B cell (primary cell): ENCODE results near the gene C18orf63. TPM values are rescaled to one million over a fixed set of nuclear protein-coding genes. Genes with fewer than 3 reads are reported as not detected.

Experiments
- ATAC-seq: fragments of 200-7000 bp; cut with Tn5 transposase; one replicate; pipeline ENCODE4 v1.10.0; 2021; ENCODE audit warnings: low read depth, mild to moderate bottlenecking, moderate number of reproducible peaks, moderate library complexity
- CTCF ChIA-PET: fragments of 350-600 bp; sonication (Branson Sonifier 250); formaldehyde crosslinking; loops from one replicate; lab custom pipeline; 2021; ENCODE audit warnings: antibody characterized with exemption, inconsistent platforms; lab: Charles Lee
- POLR2A ChIA-PET: fragments of 350-600 bp; sonication (Branson Sonifier 250); formaldehyde crosslinking; loops from one replicate; lab custom pipeline; 2021; ENCODE audit warnings: antibody characterized with exemption; lab: Charles Lee
- DNase-seq: peaks from one replicate; pipeline ENCODE4 v3.0.0; 2013
- H2AFZ ChIP-seq: 2 replicates; pipeline ENCODE4 v1.6.1; 2012; ENCODE audit warnings: mild to moderate bottlenecking, low read depth, low read length; ENCODE audit not compliant: insufficient read depth, poor library complexity, severe bottlenecking
- H3K27ac ChIP-seq, 2 donors: 1 replicate in 1 of 2; 2 replicates in 1 of 2; pipeline ENCODE4 v1.5.1; 2012 to 2013; ENCODE audit warnings: low read length in 2 of 2, mild to moderate bottlenecking in 2 of 2, moderate library complexity in 1 of 2
- H3K27me3 ChIP-seq, 4 experiments: fragments of 200-600 bp in 1 of 4; sonication (generic) in 1 of 4; replicated peaks in 1 of 4; 1 replicate in 2 of 4; 2 replicates in 2 of 4; pipeline versions ENCODE4 v1.6.1 to v1.7.0; 2013 to 2016; ENCODE audit warnings: low read length in 3 of 4, mild to moderate bottlenecking in 2 of 4, mixed read lengths in 1 of 4, moderate library complexity in 1 of 4; ENCODE audit not compliant: insufficient read depth in 4 of 4, control insufficient read depth in 3 of 4; ENCODE audit errors: control extremely low read depth in 1 of 4
- H3K36me3 ChIP-seq, 2 experiments: replicated peaks in 1 of 2; 1 replicate in 1 of 2; 2 replicates in 1 of 2; pipeline versions ENCODE4 v1.6.1 to v1.7.1; 2013; ENCODE audit warnings: low read length in 1 of 2; ENCODE audit not compliant: insufficient read depth in 2 of 2, control insufficient read depth in 1 of 2; ENCODE audit errors: control extremely low read depth in 1 of 2, extremely low read depth in 1 of 2
- H3K4me1 ChIP-seq, 2 donors: fragments of 200-600 bp in 1 of 2; sonication (generic) in 1 of 2; 1 replicate in 1 of 2; 2 replicates in 1 of 2; pipeline versions ENCODE4 v1.5.1 to v1.6.1; 2013 to 2017; ENCODE audit warnings: low read length in 2 of 2; ENCODE audit not compliant: control insufficient read depth in 2 of 2, insufficient read depth in 2 of 2
- H3K4me2 ChIP-seq: replicated peaks from 2 replicates; pipeline ENCODE3; 2012; ENCODE audit warnings: mild to moderate bottlenecking, low read depth, low read length; ENCODE audit not compliant: poor library complexity, severe bottlenecking
- H3K4me3 ChIP-seq, 5 experiments: fragments of 200-600 bp in 1 of 5; sonication (generic) in 1 of 5; 1 replicate in 3 of 5; 2 replicates in 2 of 5; pipeline versions ENCODE4 v1.5.1 to v1.7.0; 2011 to 2016; ENCODE audit warnings: low read length in 4 of 5, mild to moderate bottlenecking in 4 of 5, low read depth in 2 of 5, control low read depth in 1 of 5, moderate library complexity in 1 of 5; ENCODE audit not compliant: insufficient read depth in 1 of 5; ENCODE audit errors: control extremely low read depth in 1 of 5, extremely low read depth in 1 of 5
- H3K79me2 ChIP-seq: fragments of 200-600 bp; sonication (generic); one replicate; pipeline ENCODE4 v1.6.0; 2016; ENCODE audit warnings: low read length; ENCODE audit not compliant: control insufficient read depth, insufficient read depth
- H3K9ac ChIP-seq: fragments of 200-600 bp; sonication (generic); 2 replicates; pipeline ENCODE4 v1.6.1; 2017; ENCODE audit warnings: mild to moderate bottlenecking, low read length, moderate library complexity
- H3K9me3 ChIP-seq, 3 donors: one replicate each; pipeline versions ENCODE4 v1.6.1 to v1.7.1; 2013; ENCODE audit warnings: low read length in 2 of 3; ENCODE audit not compliant: control insufficient read depth in 2 of 3, insufficient read depth in 1 of 3; ENCODE audit errors: control extremely low read depth in 1 of 3
- H4K20me1 ChIP-seq: 2 replicates; pipeline ENCODE4 v1.6.0; 2012; ENCODE audit warnings: mild to moderate bottlenecking, low read length; ENCODE audit not compliant: insufficient read depth, control insufficient read depth, poor library complexity, severe bottlenecking
- H3K27ac Mint-ChIP-seq: one replicate; pipeline ENCODE4 v1.8.0; 2021; ENCODE audit warnings: mixed read lengths
- H3K27me3 Mint-ChIP-seq: one replicate; pipeline ENCODE4 v1.8.0; 2021; ENCODE audit warnings: mixed read lengths
- H3K4me1 Mint-ChIP-seq: one replicate; pipeline ENCODE4 v1.8.0; 2021; ENCODE audit warnings: mixed read lengths
- H3K4me3 Mint-ChIP-seq: one replicate; pipeline ENCODE4 v1.8.0; 2021; ENCODE audit warnings: mixed read lengths
- H3K9me3 Mint-ChIP-seq: one replicate; pipeline ENCODE4 v1.8.0; 2022; ENCODE audit warnings: mixed read lengths; ENCODE audit not compliant: insufficient read depth
- EZH2 ChIP-seq: IDR thresholded peaks from 2 replicates; pipeline ENCODE4 v1.6.1; 2012; ENCODE audit warnings: borderline replicate concordance, low read depth, mild to moderate bottlenecking, moderate library complexity, low read length; ENCODE audit not compliant: insufficient read depth, poor library complexity, severe bottlenecking
- WGBS: methylation state at CpG from one replicate; pipeline ENCODE4 v1.1.5; 2013; ENCODE audit warnings: missing lambda C conversion rate; ENCODE audit not compliant: insufficient coverage; 5-methylcytosine and 5-hydroxymethylcytosine counted together
- intact Hi-C: fragments of 100-400 bp; cut with micrococcal nuclease; formaldehyde crosslinking; loops from one replicate; pipeline ENCODE4 v1.10.0; 2022
- polyA plus RNA-seq: library from polyadenylated mRNA; depleted of rRNA; stranded (reverse); fragments of >200 nt; gene quantifications from 2 replicates; pipeline ENCODE4 v1.2.3, GENCODE V29; 2012
- total RNA-seq, 2 donors: library from RNA; stranded (reverse); fragments of 120-200 nt in 1 of 2; gene quantifications; 1 replicate in 1 of 2; 2 replicates in 1 of 2; pipeline versions ENCODE4 v1.2.3 to v1.2.4, GENCODE V29; 2013 to 2022
- TF ChIP-seq, protein P1 (sequence below): fragments of 200-600 bp; IDR thresholded peaks from one replicate; pipeline ENCODE4 v1.8.0; 2022; ENCODE audit warnings: antibody characterized with exemption, mild to moderate bottlenecking

C18orf63 gene
- total and polyA plus RNA-seq, 2 donors (not counting 1 experiment from before 2014, with no cell fraction given) = not detected

DNA sequence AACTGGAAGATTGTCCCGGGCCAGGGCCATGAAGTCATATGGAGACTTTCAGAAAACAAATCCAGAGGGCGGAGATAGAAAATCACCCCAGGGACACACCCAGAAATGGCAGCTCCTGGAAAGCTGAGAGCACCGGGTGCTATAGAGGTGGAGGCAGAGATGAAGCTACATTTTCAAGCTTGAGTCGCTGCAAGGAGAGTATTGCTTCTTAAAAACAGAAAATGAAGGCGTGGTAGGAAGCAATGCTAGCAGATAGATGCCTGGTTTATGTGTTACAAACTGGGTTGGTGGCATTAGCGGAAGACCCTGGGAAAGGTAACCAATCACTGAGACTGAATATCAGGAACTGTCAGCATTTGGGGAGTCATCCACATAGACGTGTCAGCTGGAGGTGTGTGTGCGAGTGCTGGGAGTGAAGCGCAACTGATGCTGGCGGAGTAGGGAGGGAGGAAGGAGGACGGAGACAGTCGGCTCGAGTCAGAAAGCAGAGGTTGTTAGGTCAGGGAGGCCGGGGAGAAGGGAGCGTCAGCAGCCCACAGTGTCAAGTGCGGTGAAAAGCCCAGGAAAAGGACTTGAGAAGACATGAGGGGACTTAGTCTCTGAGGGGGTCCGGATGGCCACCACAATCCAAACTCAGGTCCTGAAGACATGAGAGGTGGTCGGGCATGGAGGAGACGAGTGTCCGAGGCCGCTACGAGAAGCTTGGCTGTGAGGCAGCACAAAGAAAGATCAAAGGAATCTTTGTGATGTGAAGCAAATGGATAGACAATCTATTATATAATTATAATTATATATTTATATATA lies 45.4 kb downstream of the C18orf63 start:
- intact Hi-C loops = no loop called here
- ATAC-seq = no peak
- DNase-seq = no peak
- ChIA-PET CTCF (no interaction called here), POLR2A (no interaction called here)
- Mint-ChIP-seq H3K9me3 (no peaks in the 10 kb centered on the region), H3K4me3 (no peak overlapping the region), H3K27me3 (peaks cover 20% of the 10 kb centered on the region), H3K4me1 (peaks cover 11% of the 10 kb centered on the region), H3K27ac (no peak overlapping the region)
- Histone ChIP-seq H2AFZ (no peak overlapping the region), H4K20me1 (no peaks in the 10 kb centered on the region), H3K4me1 (peaks cover 4 to 8% of the 10 kb centered on the region in 2 donors), H3K27ac (no peak overlapping the region), H3K36me3 (no peaks in the 10 kb centered on the region), H3K9me3 (no peaks in the 10 kb centered on the region), H3K9ac (no peak overlapping the region), H3K27me3 (no peaks in the 10 kb centered on the region), H3K79me2 (no peaks in the 10 kb centered on the region), H3K4me3 (no peak overlapping the region), H3K4me2 (no peak overlapping the region)
- TF ChIP-seq, protein P1, sequence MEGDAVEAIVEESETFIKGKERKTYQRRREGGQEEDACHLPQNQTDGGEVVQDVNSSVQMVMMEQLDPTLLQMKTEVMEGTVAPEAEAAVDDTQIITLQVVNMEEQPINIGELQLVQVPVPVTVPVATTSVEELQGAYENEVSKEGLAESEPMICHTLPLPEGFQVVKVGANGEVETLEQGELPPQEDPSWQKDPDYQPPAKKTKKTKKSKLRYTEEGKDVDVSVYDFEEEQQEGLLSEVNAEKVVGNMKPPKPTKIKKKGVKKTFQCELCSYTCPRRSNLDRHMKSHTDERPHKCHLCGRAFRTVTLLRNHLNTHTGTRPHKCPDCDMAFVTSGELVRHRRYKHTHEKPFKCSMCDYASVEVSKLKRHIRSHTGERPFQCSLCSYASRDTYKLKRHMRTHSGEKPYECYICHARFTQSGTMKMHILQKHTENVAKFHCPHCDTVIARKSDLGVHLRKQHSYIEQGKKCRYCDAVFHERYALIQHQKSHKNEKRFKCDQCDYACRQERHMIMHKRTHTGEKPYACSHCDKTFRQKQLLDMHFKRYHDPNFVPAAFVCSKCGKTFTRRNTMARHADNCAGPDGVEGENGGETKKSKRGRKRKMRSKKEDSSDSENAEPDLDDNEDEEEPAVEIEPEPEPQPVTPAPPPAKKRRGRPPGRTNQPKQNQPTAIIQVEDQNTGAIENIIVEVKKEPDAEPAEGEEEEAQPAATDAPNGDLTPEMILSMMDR = no peak
- no peak for TF ChIP-seq EZH2
- WGBS = 94% methylated on average over 17 of the region's 22 CpGs

DNA sequence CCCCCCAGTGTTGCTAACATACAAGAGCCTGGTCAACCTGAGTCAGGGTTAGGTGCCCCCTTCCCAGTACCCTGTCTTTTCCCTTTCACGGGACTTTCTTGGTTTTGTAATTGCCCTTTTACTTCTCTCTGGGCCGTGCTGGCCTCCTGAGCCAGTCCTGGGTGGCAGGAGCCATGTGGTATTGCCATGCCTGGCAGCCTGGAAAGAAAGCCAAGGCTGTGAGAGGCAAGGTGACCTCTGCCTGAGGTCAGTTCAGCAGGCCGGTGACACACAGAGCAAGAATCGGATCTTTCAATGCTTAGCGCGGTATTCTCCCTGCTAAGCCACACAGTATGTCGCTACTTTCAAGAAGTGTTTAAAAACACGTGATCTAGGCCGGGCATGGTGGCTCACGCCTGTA lies 52.3 kb downstream of the C18orf63 start:
- H3K4me1 ChIP-seq = no peaks in the 10 kb centered on the region
- TF ChIP-seq, protein P1 = no peak
- TF ChIP-seq EZH2 = no peak
- no peaks in the 10 kb centered on the region for H3K9me3 ChIP-seq
- no peak overlapping the region for H3K4me3 ChIP-seq
- DNase-seq = no peak
- Mint-ChIP-seq H3K9me3 (no peaks in the 10 kb centered on the region), H3K27me3 (peaks cover 13% of the 10 kb centered on the region), H3K27ac (no peak overlapping the region), H3K4me3 (no peak overlapping the region), H3K4me1 (no peaks in the 10 kb centered on the region)
- ChIA-PET CTCF (no interaction called here), POLR2A (no interaction called here)
- no peaks in the 10 kb centered on the region for H4K20me1 ChIP-seq
- ATAC-seq = no peak
- no peak overlapping the region for H3K4me2 ChIP-seq
- H3K27ac ChIP-seq = no peak overlapping the region
- no peaks in the 10 kb centered on the region for H3K36me3 ChIP-seq
- intact Hi-C loops = no loop called here
- no peak overlapping the region for H3K9ac ChIP-seq
- H2AFZ ChIP-seq = no peak overlapping the region
- H3K27me3 ChIP-seq = peaks cover 0 to 6% (median 0%) of the 10 kb centered on the region in 4 experiments
- H3K79me2 ChIP-seq = no peaks in the 10 kb centered on the region
- 92% methylated on average over 10 of the region's 10 CpGs for WGBS
